Sigmoid colon (tissue), 4 donors: Measurements from ENCODE around the gene PTCSC3.

Experiments
- CTCF ChIP-seq, 4 experiments: fragments of 450-650 bp in 3 of 4; fragments of 200-600 bp in 1 of 4; IDR thresholded peaks; one replicate each; pipeline ENCODE4 v1.5.1; 2016 to 2019; ENCODE audit warnings: antibody characterized with exemption in 4 of 4, mild to moderate bottlenecking in 3 of 4, moderate library complexity in 2 of 4
- EP300 ChIP-seq, 4 donors: sonication (generic); formaldehyde crosslinking; IDR thresholded peaks; one replicate each; pipeline ENCODE4 v1.6.1; 2017; ENCODE audit warnings: antibody characterized with exemption in 4 of 4
- POLR2A ChIP-seq, 2 donors: fragments of 450-650 bp; IDR thresholded peaks; one replicate each; pipeline ENCODE4 v1.6.1; 2016; ENCODE audit warnings: antibody characterized with exemption in 2 of 2, mild to moderate bottlenecking in 2 of 2, moderate library complexity in 2 of 2
- POLR2AphosphoS5 ChIP-seq, 4 donors: sonication (generic); formaldehyde crosslinking; IDR thresholded peaks; one replicate each; pipeline ENCODE4 v1.6.1; 2017; ENCODE audit warnings: antibody characterized with exemption in 4 of 4

GRCh38 chr14:36099619-36100018, 76.9 kb downstream of the PTCSC3 start:
- TF ChIP-seq CTCF (IDR thresholded peaks at IDR 0.05) (no peak), POLR2A (IDR thresholded peaks at IDR 0.05) (no peak), EP300 (IDR thresholded peaks at IDR 0.05) (no peak), POLR2AphosphoS5 (IDR thresholded peaks at IDR 0.05) (no peak)
